GM12872 (cell line): ENCODE data around the gene THADA.

Source experiments
- TF ChIP-seq, protein P1 (sequence below): IDR thresholded peaks from 3 replicates; pipeline ENCODE4 v1.5.1; 2011; ENCODE audit warnings: low read depth, mild to moderate bottlenecking, low read length, moderate library complexity; ENCODE audit not compliant: insufficient read depth

The THADA gene

DNA sequence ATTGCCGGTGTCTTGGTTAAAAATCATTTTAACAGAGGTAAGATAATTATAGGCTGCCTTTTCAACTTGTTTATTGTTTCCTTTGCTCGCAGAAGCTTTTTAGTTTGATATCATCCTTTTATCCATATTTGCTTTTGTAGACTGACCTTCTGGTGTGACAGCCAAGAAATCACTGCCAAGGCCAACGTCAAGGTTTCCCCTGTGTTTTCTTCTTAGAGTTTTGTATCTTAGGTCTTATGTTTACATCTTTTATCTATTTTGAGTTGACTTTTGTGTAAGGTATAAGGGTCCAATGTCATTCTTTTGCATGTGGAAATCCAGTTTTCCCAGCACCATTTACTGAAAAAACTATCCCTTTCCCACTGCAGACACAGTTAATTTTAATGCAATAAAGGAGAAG lies 240.4 kb downstream of the THADA start:
- TF ChIP-seq, protein P1, sequence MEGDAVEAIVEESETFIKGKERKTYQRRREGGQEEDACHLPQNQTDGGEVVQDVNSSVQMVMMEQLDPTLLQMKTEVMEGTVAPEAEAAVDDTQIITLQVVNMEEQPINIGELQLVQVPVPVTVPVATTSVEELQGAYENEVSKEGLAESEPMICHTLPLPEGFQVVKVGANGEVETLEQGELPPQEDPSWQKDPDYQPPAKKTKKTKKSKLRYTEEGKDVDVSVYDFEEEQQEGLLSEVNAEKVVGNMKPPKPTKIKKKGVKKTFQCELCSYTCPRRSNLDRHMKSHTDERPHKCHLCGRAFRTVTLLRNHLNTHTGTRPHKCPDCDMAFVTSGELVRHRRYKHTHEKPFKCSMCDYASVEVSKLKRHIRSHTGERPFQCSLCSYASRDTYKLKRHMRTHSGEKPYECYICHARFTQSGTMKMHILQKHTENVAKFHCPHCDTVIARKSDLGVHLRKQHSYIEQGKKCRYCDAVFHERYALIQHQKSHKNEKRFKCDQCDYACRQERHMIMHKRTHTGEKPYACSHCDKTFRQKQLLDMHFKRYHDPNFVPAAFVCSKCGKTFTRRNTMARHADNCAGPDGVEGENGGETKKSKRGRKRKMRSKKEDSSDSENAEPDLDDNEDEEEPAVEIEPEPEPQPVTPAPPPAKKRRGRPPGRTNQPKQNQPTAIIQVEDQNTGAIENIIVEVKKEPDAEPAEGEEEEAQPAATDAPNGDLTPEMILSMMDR, result no peak

DNA sequence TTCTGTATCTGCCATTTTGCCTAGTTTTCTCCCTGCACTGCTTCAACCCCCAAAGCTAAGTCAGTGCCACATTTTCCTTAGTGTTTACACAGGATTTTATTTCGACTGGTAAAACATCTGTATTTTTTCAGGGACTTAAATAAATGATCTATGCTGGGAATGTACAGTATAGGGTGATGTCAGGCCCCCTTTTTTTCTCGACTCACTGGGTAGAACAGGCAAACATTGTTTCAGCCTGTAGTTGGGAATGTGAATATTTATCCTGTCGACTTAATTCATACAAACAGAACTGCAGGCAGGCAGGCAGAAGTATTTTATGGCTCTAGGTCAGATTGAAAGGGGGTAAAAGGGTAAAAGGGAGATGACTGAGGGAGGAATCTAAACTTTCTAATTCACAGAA lies 245.9 kb downstream of the THADA start:
- TF ChIP-seq, protein P1, result no peak

DNA sequence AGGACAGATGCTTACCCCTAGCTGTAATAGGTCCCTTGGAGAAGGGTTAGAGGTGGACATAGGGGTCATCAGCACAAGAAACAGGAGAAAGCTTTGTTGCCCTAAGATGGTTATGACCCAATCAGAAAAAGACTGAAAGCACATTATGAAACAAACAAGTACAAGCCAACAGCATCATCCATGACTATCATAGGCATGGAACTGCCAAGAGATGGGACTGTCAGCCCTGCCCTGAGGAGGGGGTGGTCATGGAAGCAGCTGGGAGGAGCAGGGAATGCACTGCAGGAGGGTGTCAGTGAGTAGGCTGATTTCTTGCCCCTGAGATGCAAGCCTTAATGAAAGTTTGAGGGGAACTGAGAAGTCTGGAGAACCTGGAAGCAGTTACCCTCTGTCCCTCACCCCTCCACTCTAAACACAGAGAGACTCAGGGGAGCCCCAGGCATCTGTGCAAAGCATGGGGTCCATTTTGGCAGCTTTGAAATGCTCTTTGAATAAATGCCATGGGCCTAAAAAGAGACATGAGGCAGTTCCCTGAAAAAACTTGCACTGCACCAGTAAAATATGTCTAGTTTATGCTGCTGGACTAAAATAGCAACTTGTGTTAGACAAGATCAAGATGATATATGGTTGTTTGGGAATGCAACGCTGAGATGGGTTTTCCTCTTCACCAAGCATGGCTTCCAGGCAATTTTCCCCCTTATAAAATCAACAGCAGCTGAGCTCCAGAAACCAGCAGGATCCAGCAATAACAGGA lies 246.8 kb downstream of the THADA start:
- TF ChIP-seq, protein P1, result no peak

DNA sequence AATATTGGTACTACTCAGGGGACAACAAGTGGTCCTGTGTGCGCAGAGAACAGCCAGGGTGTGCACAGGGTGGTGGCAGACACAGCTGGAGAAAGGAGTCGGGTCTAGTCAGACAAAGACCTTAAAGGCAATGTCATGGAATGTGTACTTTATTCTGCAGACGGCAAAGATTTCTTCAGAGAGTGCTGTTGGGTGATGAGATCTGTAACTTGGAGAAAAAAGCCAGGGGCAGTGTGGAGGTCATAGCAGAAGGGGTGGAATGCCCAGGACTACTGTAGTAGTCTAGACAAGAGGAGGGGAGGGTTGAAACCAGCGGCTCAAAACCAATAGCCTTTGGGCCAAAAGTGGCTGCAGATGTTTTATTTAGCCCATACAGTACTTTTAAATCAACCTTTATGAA lies 248.1 kb downstream of the THADA start:
- TF ChIP-seq, protein P1, result no peak

DNA sequence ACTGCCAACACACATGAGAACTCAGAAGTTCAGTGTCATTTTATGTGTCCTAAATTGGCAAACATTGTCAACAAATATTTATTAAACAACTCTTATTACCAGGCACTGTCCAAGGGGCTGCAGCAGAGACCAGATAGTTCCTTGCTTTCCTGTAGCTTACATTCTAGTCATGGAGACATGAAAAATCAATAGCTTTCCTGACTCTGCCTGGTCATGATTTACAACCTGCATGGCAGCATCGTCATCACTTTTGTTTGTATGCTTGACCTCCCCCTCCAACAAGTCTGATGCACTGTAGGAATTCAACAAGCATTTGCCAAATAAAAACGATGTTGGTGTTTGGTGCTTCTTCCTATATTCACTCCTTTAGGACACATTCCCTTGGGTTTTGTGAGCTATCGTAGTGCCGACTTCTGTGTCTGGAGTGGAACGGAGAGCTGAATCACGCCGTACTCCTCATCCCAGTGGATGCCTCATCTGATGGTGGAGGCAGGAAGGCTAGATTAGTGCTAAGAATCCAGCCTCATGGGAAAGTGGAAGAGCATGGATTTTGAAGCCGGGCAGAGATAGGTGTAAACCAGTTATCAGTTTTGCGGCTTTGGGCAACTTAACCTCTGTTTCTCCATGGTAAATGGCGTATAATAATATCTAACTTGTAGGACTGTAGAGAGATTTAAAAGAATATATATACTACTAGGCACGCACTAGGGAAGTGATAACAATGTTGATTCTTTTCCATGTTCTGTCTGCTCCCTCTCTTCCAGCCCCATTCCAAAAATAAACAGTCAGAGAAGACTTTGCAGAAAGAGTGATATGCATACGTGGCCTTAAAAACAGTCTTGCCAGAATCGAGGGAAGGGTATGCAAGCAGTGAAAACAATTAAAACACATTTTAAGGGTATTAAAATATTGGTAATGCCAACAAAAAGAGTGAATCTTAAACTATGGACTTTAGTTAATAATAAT lies 249.0 kb downstream of the THADA start:
- TF ChIP-seq, protein P1, result no peak

DNA sequence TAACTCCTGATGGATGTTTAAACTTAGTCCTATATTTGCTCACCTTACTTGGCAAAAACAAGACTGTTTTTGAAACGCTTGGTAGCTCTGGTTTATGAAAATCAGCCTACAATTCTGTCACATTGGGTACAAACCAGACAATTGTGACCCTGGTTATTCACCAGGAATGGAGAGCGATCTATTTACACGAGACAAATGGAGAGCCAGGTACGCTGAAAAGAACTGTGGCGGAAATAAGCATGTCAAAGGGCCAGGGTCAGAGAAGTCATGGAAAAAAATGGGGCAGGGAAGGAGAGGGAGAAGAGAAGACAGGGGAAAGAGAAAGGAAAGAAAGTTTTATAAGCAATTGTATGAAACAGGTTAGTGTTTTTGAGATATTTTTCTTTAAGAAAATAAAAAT lies 250.0 kb downstream of the THADA start:
- TF ChIP-seq, protein P1, result no peak

DNA sequence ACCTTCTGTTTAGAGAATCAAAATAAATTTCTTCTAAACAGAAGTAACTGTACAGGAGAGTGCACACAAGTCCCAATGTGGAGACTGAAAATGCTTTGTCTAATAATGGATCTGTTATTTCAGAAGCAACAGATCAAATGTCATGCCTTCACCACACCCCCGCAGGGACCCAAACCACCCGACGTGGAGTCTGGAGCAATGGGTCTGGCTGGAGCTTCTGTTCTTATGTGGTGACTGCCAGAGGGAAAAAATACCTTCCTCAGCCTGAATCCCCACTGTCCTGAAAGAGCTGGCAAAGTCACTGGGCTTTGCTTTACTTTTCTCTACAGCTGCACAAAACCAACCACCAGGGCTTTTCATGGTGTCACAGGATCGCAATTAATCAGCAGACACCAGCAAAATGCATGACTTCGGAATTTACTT lies 250.4 kb downstream of the THADA start:
- TF ChIP-seq, protein P1, result no peak
